K562 (cell line): ENCODE data around the gene RALGAPA2. TPM values are rescaled to one million over a fixed set of nuclear protein-coding genes. Genes with fewer than 3 reads are reported as not detected.

Source experiments
- HLTF ChIP-seq: fragments of 450-650 bp; IDR thresholded peaks from 2 replicates; pipeline ENCODE4 v1.6.1; 2016
- JUND ChIP-seq, 2 experiments: IDR thresholded peaks; 2 replicates in 1 of 2; 3 replicates in 1 of 2; pipeline ENCODE4 v1.6.1; 2011; ENCODE audit warnings: borderline replicate concordance in 2 of 2, low read depth in 2 of 2, low read length in 2 of 2, improper control_type of control experiment in 1 of 2, missing biosample characterization in 1 of 2, missing genetic modification characterization in 1 of 2, missing genetic modification reagents in 1 of 2
- MEIS2 ChIP-seq: fragments of 450-650 bp; IDR thresholded peaks from 2 replicates; pipeline ENCODE4 v1.6.1; 2014; ENCODE audit warnings: mild to moderate bottlenecking; ENCODE audit not compliant: partially characterized antibody
- NCOA6 ChIP-seq: fragments of 450-650 bp; IDR thresholded peaks from 2 replicates; pipeline ENCODE4 v1.6.1; 2017; ENCODE audit warnings: mild to moderate bottlenecking
- SLC30A9 ChIP-seq: fragments of 250-450 bp; sonication (Bioruptor Pico); IDR thresholded peaks from 2 replicates; pipeline ENCODE4 v1.8.0; 2022; ENCODE audit warnings: mild to moderate bottlenecking, moderate library complexity
- TCF3 ChIP-seq: sonication (generic); formaldehyde crosslinking; IDR thresholded peaks from 2 replicates; pipeline ENCODE4 v1.4.0; 2020; ENCODE audit warnings: mild to moderate bottlenecking, missing genetic modification reagents
- ZNF217 ChIP-seq: sonication (generic); formaldehyde crosslinking; IDR thresholded peaks from 2 replicates; pipeline ENCODE4 v1.8.0; 2022; ENCODE audit warnings: mild to moderate bottlenecking, missing genetic modification reagents
- ZNF444 ChIP-seq: fragments of 250-450 bp; sonication (Bioruptor Pico); IDR thresholded peaks from 2 replicates; pipeline ENCODE4 v1.4.0; 2020; ENCODE audit warnings: mild to moderate bottlenecking, moderate library complexity
- polyA plus RNA-seq, 8 experiments: library from polyadenylated mRNA; depleted of rRNA in 4 of 8; stranded (reverse) in 5 of 8; unstranded in 3 of 8; fragments of >200 nt; fragmentation: Nextera tagmentation in 2 of 8; fragmentation: Illumina TruSeq in 1 of 8; extraction: Ambion mirVana in 2 of 8; extraction: Trizol in 1 of 8; gene quantifications; 2 replicates each; pipeline versions ENCODE4 v1.2.1 to v1.2.3, GENCODE V29; 2011 to 2014; ENCODE audit warnings: inconsistent platforms in 1 of 8, missing spikeins in 1 of 8
- total RNA-seq, 7 experiments: library from RNA; depleted of rRNA in 6 of 7; stranded (reverse); fragments of >200 nt in 6 of 7; fragmentation: Illumina TruSeq in 2 of 7; extraction: Trizol in 2 of 7; gene quantifications; 2 replicates each; pipeline versions ENCODE4 v1.2.1 to v1.2.3, GENCODE V29; 2011 to 2021; ENCODE audit warnings: low replicate concordance in 1 of 7
- TF ChIP-seq, protein P1 (sequence below), 2 experiments: IDR thresholded peaks; 2 replicates each; pipeline ENCODE4 v1.6.1; 2012; ENCODE audit warnings: improper control_type of control experiment in 2 of 2, low read depth in 2 of 2, low read length in 2 of 2, borderline replicate concordance in 1 of 2

Gene RALGAPA2
- total and polyA plus RNA-seq, 9 of the 15 experiments (the other 6 are each of a cell fraction or from before 2014, with no cell fraction given) = 0.35 to 2.7 (median 1.4) TPM

GRCh38 chr20:20417876-20418676 lies 294.4 kb downstream of the RALGAPA2 start (continued):
- TF ChIP-seq JUND (IDR thresholded peaks at IDR 0.05; ENCODE audit: borderline replicate concordance, low read depth, low read length) (no peak), JUND (tag; IDR thresholded peaks at IDR 0.05; ENCODE audit: borderline replicate concordance, low read depth, low read length) (no peak), HLTF (no peak), ZNF217 (CRISPR knock-in tag) (no peak), ZNF444 (CRISPR knock-in tag) (no peak), SLC30A9 (CRISPR knock-in tag) (no peak), NCOA6 (no peak), MEIS2 (no peak), TCF3 (CRISPR knock-in tag) (no peak)
- TF ChIP-seq, protein P1, sequence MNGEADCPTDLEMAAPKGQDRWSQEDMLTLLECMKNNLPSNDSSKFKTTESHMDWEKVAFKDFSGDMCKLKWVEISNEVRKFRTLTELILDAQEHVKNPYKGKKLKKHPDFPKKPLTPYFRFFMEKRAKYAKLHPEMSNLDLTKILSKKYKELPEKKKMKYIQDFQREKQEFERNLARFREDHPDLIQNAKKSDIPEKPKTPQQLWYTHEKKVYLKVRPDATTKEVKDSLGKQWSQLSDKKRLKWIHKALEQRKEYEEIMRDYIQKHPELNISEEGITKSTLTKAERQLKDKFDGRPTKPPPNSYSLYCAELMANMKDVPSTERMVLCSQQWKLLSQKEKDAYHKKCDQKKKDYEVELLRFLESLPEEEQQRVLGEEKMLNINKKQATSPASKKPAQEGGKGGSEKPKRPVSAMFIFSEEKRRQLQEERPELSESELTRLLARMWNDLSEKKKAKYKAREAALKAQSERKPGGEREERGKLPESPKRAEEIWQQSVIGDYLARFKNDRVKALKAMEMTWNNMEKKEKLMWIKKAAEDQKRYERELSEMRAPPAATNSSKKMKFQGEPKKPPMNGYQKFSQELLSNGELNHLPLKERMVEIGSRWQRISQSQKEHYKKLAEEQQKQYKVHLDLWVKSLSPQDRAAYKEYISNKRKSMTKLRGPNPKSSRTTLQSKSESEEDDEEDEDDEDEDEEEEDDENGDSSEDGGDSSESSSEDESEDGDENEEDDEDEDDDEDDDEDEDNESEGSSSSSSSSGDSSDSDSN (IDR thresholded peaks at IDR 0.05; ENCODE audit: borderline replicate concordance in 1 of 2, low read depth in 2 of 2, low read length in 2 of 2) = no peak
